Stimulated activated CD8-positive, alpha-beta memory T cell treated with anti-CD3 and anti-CD28 coated beads, Interleukin-4, amount 100 ng/mL, for 4 hours (primary cell): ENCODE data around the gene GALT.

ENCODE experiments used
- DNase-seq, 2 donors: peaks; one replicate each; pipeline ENCODE4 v3.0.0-alpha.2; 2020; ENCODE audit warnings: low read depth in 2 of 2, low spot score in 1 of 2

The GALT gene

GRCh38 chr9:34651876-34652601 is 5.6 kb downstream of the GALT start, which contains the start of gene IL11RA:
IL11RA (plus strand) TSS chr9:34652185; CDS start chr9:34655218, 3,033 bp downstream.
- peak in 1 of 2 donors; percentile 17 for DNase-seq

GRCh38 chr9:34652602-34653000 is 6.1 kb downstream of the GALT start:
- no peak for DNase-seq

GRCh38 chr9:34653151-34654072 is 6.9 kb downstream of the GALT start:
- DNase-seq: no peak

- DNase-seq: no peak
Observed at GRCh38 chr9:34654323-34655051, 8.0 kb downstream of the GALT start.

GRCh38 chr9:34655394-34655793 is 8.9 kb downstream of the GALT start:
- DNase-seq: no peak

GRCh38 chr9:34656992-34657391 is 10.5 kb downstream of the GALT start:
- no peak for DNase-seq

GRCh38 chr9:34658461-34658860 is 12.0 kb downstream of the GALT start:
- DNase-seq: no peak

GRCh38 chr9:34659592-34660253 is 13.2 kb downstream of the GALT start:
- no peak for DNase-seq

GRCh38 chr9:34662526-34663302 is 16.2 kb downstream of the GALT start, which contains the start of gene CCL27:
CCL27 (minus strand) TSS chr9:34662657; CDS start chr9:34662633, 24 bp downstream.
- no peak for DNase-seq

- no peak for DNase-seq
Observed at GRCh38 chr9:34663303-34663605, 16.8 kb downstream of the GALT start.

GRCh38 chr9:34664281-34665066 is 18.0 kb downstream of the GALT start:
- peak; percentile 19 to 51 for DNase-seq

GRCh38 chr9:34665067-34665380 is 18.5 kb downstream of the GALT start:
- DNase-seq: no peak

- DNase-seq: peak; percentile 73 to 75
Observed at GRCh38 chr9:34665381-34666250, 19.1 kb downstream of the GALT start.

- DNase-seq: no peak
Observed at GRCh38 chr9:34669809-34670562, 23.5 kb downstream of the GALT start.

- no peak for DNase-seq
Observed at GRCh38 chr9:34671307-34671706, 24.8 kb downstream of the GALT start.

- no peak for DNase-seq
Observed at GRCh38 chr9:34674440-34674839, 28.0 kb downstream of the GALT start.

GRCh38 chr9:34675048-34675714 is 28.7 kb downstream of the GALT start:
- peak; percentile 18 to 19 for DNase-seq
